Measurements from ENCODE around the gene CFAP99. TPM values are rescaled to one million over a fixed set of nuclear protein-coding genes. Genes with fewer than 3 reads are reported as not detected.

The CFAP99 gene
- total RNA-seq, 2 donors from 2014 or later: not detected

GRCh38 chr4:2372488-2373030 lies 46.2 kb upstream of the CFAP99 start:
- no peaks in the 10 kb centered on the region for H3K36me3 ChIP-seq (ENCODE audit: control insufficient read depth, insufficient read depth, low read length)
- no peak overlapping the region for H3K4me3 Mint-ChIP-seq
- H3K27me3 ChIP-seq (ENCODE audit: control insufficient read depth, insufficient read depth, low read length, poor library complexity, severe bottlenecking): no peaks in the 10 kb centered on the region
- no peaks in the 10 kb centered on the region for H3K27me3 Mint-ChIP-seq (ENCODE audit: insufficient read depth)
- no peak overlapping the region for H3K4me3 ChIP-seq (ENCODE audit: low read length)
- H3K27ac ChIP-seq (ENCODE audit: low read depth, low read length): no peak overlapping the region
- peaks cover 2% of the 10 kb centered on the region for H3K36me3 Mint-ChIP-seq (ENCODE audit: low read depth)
- 84 to 92% methylated on average over 7 to 14 of the region's 14 CpGs for whole genome bisulfite sequencing, 2 experiments (ENCODE audit: insufficient coverage in 1 of 2, insufficient read length in 1 of 2)
- no peaks in the 10 kb centered on the region for H3K4me1 ChIP-seq (ENCODE audit: control insufficient read depth, insufficient read depth, low read length)
- DNase-seq: no peak
- TF ChIP-seq CTCF (conservative IDR thresholded peaks at IDR 0.05): no peak
- no peak overlapping the region for H3K27ac Mint-ChIP-seq
- H3K9me3 Mint-ChIP-seq: peaks cover 14% of the 10 kb centered on the region
- no peaks in the 10 kb centered on the region for H3K4me1 Mint-ChIP-seq
- H3K9me3 ChIP-seq (ENCODE audit: control insufficient read depth, low read length): no peaks in the 10 kb centered on the region
- H3K9ac ChIP-seq (ENCODE audit: extremely low read depth, low read length, poor library complexity, severe bottlenecking): no peak overlapping the region

- H3K36me3 Mint-ChIP-seq (ENCODE audit: low read depth): peaks cover 2% of the 10 kb centered on the region
- no peak overlapping the region for H3K27ac Mint-ChIP-seq
- Histone ChIP-seq H3K27ac (ENCODE audit: low read depth, low read length) (no peak overlapping the region), H3K36me3 (ENCODE audit: control insufficient read depth, insufficient read depth, low read length) (no peaks in the 10 kb centered on the region), H3K9ac (ENCODE audit: extremely low read depth, low read length, poor library complexity, severe bottlenecking) (no peak overlapping the region), H3K27me3 (ENCODE audit: control insufficient read depth, insufficient read depth, low read length, poor library complexity, severe bottlenecking) (no peaks in the 10 kb centered on the region), H3K4me3 (ENCODE audit: low read length) (no peak overlapping the region), H3K4me1 (ENCODE audit: control insufficient read depth, insufficient read depth, low read length) (no peaks in the 10 kb centered on the region), H3K9me3 (ENCODE audit: control insufficient read depth, low read length) (no peaks in the 10 kb centered on the region)
- no peaks in the 10 kb centered on the region for H3K4me1 Mint-ChIP-seq
- WGBS, 2 experiments (ENCODE audit: insufficient coverage in 1 of 2, insufficient read length in 1 of 2): 90% methylated on average over 7 of the region's 7 CpGs
- H3K27me3 Mint-ChIP-seq (ENCODE audit: insufficient read depth): no peaks in the 10 kb centered on the region
- no peak for TF ChIP-seq CTCF (conservative IDR thresholded peaks at IDR 0.05)
- no peak for DNase-seq
- H3K4me3 Mint-ChIP-seq: no peak overlapping the region
- H3K9me3 Mint-ChIP-seq: peaks cover 14% of the 10 kb centered on the region
These were observed 45.2 kb upstream of the CFAP99 start for GRCh38 chr4:2373532-2373931.

GRCh38 chr4:2375427-2375826 lies 43.3 kb upstream of the CFAP99 start:
- H3K4me1 ChIP-seq (ENCODE audit: control insufficient read depth, insufficient read depth, low read length): no peaks in the 10 kb centered on the region
- no peak overlapping the region for H3K4me3 ChIP-seq (ENCODE audit: low read length)
- no peak for TF ChIP-seq CTCF (conservative IDR thresholded peaks at IDR 0.05)
- Mint-ChIP-seq H3K36me3 (ENCODE audit: low read depth) (peaks cover 2% of the 10 kb centered on the region), H3K4me3 (no peak overlapping the region), H3K27ac (no peak overlapping the region), H3K4me1 (no peaks in the 10 kb centered on the region), H3K27me3 (ENCODE audit: insufficient read depth) (no peaks in the 10 kb centered on the region), H3K9me3 (peaks cover 18% of the 10 kb centered on the region)
- H3K27ac ChIP-seq (ENCODE audit: low read depth, low read length): no peak overlapping the region
- no peaks in the 10 kb centered on the region for H3K36me3 ChIP-seq (ENCODE audit: control insufficient read depth, insufficient read depth, low read length)
- no peak for DNase-seq
- no peaks in the 10 kb centered on the region for H3K27me3 ChIP-seq (ENCODE audit: control insufficient read depth, insufficient read depth, low read length, poor library complexity, severe bottlenecking)
- no peaks in the 10 kb centered on the region for H3K9me3 ChIP-seq (ENCODE audit: control insufficient read depth, low read length)
- H3K9ac ChIP-seq (ENCODE audit: extremely low read depth, low read length, poor library complexity, severe bottlenecking): no peak overlapping the region
- 80 to 84% methylated on average over 1 to 10 of the region's 10 CpGs for WGBS, 2 experiments (ENCODE audit: insufficient coverage in 1 of 2, insufficient read length in 1 of 2)
